K562 (cell line): Measurements from ENCODE around the gene TOR1B. TPM values are rescaled to one million over a fixed set of nuclear protein-coding genes. Genes with fewer than 3 reads are reported as not detected.

ENCODE experiments used
- ATF2 ChIP-seq: sonication (generic); formaldehyde crosslinking; IDR thresholded peaks from 2 replicates; pipeline ENCODE4 v1.8.1; 2022; ENCODE audit warnings: missing genetic modification reagents
- ETV1 ChIP-seq: fragments of 450-650 bp; conservative IDR thresholded peaks from 2 replicates; pipeline ENCODE4 v1.6.1; 2016; ENCODE audit warnings: missing genetic modification characterization, control low read depth, low read depth, missing compliant biosample characterization
- FOSL1 ChIP-seq: fragments of 200-800 bp; sonication (Bioruptor generic); conservative IDR thresholded peaks from 2 replicates; pipeline ENCODE4 v1.6.1; 2016; ENCODE audit warnings: missing genetic modification characterization, missing compliant biosample characterization
- FOXP4 ChIP-seq: sonication (generic); formaldehyde crosslinking; IDR thresholded peaks from 2 replicates; pipeline ENCODE4 v1.8.0; 2022; ENCODE audit warnings: mild to moderate bottlenecking, missing genetic modification reagents, borderline replicate concordance
- HDAC2 ChIP-seq: fragments of 450-650 bp; IDR thresholded peaks from 2 replicates; pipeline ENCODE4 v1.6.1; 2016; ENCODE audit warnings: mild to moderate bottlenecking
- JUN ChIP-seq, 2 experiments: sonication (generic) in 1 of 2; formaldehyde crosslinking in 1 of 2; IDR thresholded peaks; 2 replicates each; pipeline versions ENCODE4 v1.6.1 to v1.8.0; 2012 to 2022; ENCODE audit warnings: borderline replicate concordance in 2 of 2, mild to moderate bottlenecking in 2 of 2, improper control_type of control experiment in 1 of 2, low read depth in 1 of 2, low read length in 1 of 2, missing genetic modification reagents in 1 of 2
- SMARCA4 ChIP-seq: fragments of 450-650 bp; IDR thresholded peaks from 2 replicates; pipeline ENCODE4 v1.6.1; 2016
- polyA plus RNA-seq, 8 experiments: library from polyadenylated mRNA; depleted of rRNA in 4 of 8; stranded (reverse) in 5 of 8; unstranded in 3 of 8; fragments of >200 nt; fragmentation: Nextera tagmentation in 2 of 8; fragmentation: Illumina TruSeq in 1 of 8; extraction: Ambion mirVana in 2 of 8; extraction: Trizol in 1 of 8; gene quantifications; 2 replicates each; pipeline versions ENCODE4 v1.2.1 to v1.2.3, GENCODE V29; 2011 to 2014; ENCODE audit warnings: inconsistent platforms in 1 of 8, missing spikeins in 1 of 8
- total RNA-seq, 7 experiments: library from RNA; depleted of rRNA in 6 of 7; stranded (reverse); fragments of >200 nt in 6 of 7; fragmentation: Illumina TruSeq in 2 of 7; extraction: Trizol in 2 of 7; gene quantifications; 2 replicates each; pipeline versions ENCODE4 v1.2.1 to v1.2.3, GENCODE V29; 2011 to 2021; ENCODE audit warnings: low replicate concordance in 1 of 7
- TF ChIP-seq, protein P1 (sequence below): sonication (generic); formaldehyde crosslinking; IDR thresholded peaks from 2 replicates; pipeline ENCODE4 v1.8.0; 2023; ENCODE audit warnings: missing genetic modification reagents, mild to moderate bottlenecking, borderline replicate concordance
- TF ChIP-seq, protein P2 (sequence below), 3 experiments: fragments of 200-800 bp in 1 of 3; sonication (Bioruptor generic) in 1 of 3; sonication (generic) in 1 of 3; formaldehyde crosslinking in 1 of 3; IDR thresholded peaks; 2 replicates each; pipeline versions ENCODE4 v1.6.1 to v1.8.0; 2016 to 2022; ENCODE audit warnings: mild to moderate bottlenecking in 2 of 3, missing compliant biosample characterization in 2 of 3, missing genetic modification characterization in 2 of 3, missing genetic modification reagents in 1 of 3
- TF ChIP-seq, protein P3 (sequence below): fragments of 450-650 bp; IDR thresholded peaks from 2 replicates; pipeline ENCODE4 v1.6.1; 2016; ENCODE audit warnings: missing biosample characterization, missing genetic modification characterization
- TF ChIP-seq, protein P4 (sequence below): fragments of 450-650 bp; IDR thresholded peaks from 2 replicates; pipeline ENCODE4 v1.7.0; 2016; ENCODE audit warnings: borderline replicate concordance

The TOR1B gene
- total and polyA plus RNA-seq, 9 of the 15 experiments (the other 6 are each of a cell fraction or from before 2014, with no cell fraction given): 4.2 to 36.5 (median 24.6) TPM

DNA sequence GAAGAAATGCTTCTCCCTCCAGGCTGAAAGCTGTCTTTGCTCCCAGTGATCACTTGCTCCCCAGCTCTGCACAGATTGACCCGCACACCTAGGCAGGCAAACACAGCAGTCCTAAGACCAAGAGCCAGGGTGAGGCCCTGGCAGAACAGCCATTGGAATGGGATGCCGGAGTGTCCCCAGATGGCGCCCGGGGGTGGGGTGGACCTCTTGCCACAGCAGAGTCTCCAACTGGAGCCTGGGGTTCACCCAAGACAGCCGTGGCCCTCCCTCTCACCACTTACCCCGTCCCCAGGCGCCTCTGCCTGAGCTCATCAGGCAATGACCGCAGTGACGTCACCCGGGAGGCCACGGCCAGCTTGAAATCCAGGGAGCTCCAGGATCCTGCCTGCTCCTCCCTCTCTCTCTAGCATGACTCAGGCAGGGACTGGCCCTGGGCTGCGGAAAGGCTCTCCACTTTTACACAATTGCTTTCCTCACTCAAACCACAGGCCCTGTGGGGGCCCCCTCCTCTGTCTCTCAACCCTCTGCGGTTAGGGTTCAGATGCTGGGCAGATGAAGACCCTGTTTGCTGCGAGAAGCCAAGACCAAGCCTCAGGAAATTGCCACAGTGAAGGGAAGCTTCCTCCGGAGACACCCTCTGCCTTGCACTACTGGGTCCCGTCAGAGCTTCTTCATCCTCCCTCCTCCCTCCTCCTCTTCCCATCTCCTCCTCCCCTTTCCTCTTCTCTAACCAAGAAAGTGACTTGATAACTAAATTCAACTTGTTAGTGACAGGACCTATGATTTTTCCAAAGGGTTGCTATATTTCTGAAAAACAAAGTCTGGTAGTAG, 25.8 kb upstream of the TOR1B start (continued):
- 0 out of 2 replicates have a peak, but pooled peaks have one; percentile 70 for TF ChIP-seq FOXP4 (CRISPR knock-in tag)
- TF ChIP-seq, protein P1, sequence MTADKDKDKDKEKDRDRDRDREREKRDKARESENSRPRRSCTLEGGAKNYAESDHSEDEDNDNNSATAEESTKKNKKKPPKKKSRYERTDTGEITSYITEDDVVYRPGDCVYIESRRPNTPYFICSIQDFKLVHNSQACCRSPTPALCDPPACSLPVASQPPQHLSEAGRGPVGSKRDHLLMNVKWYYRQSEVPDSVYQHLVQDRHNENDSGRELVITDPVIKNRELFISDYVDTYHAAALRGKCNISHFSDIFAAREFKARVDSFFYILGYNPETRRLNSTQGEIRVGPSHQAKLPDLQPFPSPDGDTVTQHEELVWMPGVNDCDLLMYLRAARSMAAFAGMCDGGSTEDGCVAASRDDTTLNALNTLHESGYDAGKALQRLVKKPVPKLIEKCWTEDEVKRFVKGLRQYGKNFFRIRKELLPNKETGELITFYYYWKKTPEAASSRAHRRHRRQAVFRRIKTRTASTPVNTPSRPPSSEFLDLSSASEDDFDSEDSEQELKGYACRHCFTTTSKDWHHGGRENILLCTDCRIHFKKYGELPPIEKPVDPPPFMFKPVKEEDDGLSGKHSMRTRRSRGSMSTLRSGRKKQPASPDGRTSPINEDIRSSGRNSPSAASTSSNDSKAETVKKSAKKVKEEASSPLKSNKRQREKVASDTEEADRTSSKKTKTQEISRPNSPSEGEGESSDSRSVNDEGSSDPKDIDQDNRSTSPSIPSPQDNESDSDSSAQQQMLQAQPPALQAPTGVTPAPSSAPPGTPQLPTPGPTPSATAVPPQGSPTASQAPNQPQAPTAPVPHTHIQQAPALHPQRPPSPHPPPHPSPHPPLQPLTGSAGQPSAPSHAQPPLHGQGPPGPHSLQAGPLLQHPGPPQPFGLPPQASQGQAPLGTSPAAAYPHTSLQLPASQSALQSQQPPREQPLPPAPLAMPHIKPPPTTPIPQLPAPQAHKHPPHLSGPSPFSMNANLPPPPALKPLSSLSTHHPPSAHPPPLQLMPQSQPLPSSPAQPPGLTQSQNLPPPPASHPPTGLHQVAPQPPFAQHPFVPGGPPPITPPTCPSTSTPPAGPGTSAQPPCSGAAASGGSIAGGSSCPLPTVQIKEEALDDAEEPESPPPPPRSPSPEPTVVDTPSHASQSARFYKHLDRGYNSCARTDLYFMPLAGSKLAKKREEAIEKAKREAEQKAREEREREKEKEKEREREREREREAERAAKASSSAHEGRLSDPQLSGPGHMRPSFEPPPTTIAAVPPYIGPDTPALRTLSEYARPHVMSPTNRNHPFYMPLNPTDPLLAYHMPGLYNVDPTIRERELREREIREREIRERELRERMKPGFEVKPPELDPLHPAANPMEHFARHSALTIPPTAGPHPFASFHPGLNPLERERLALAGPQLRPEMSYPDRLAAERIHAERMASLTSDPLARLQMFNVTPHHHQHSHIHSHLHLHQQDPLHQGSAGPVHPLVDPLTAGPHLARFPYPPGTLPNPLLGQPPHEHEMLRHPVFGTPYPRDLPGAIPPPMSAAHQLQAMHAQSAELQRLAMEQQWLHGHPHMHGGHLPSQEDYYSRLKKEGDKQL: 0 out of 2 replicates have a peak, but pooled peaks have one; percentile 83
- TF ChIP-seq ETV1: peak; percentile 56
- TF ChIP-seq, protein P2, sequence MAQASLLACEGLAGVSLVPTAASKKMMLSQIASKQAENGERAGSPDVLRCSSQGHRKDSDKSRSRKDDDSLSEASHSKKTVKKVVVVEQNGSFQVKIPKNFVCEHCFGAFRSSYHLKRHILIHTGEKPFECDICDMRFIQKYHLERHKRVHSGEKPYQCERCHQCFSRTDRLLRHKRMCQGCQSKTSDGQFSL (CRISPR knock-in tag; IDR thresholded peaks at IDR 0.05): no peak
- TF ChIP-seq, protein P2 (tag; IDR thresholded peaks at IDR 0.05): no peak
- TF ChIP-seq SMARCA4: peak; percentile 91
- peak; percentile 99 for TF ChIP-seq JUN (IDR thresholded peaks at IDR 0.05; ENCODE audit: borderline replicate concordance, low read depth, low read length)
- TF ChIP-seq JUN (CRISPR knock-in tag; IDR thresholded peaks at IDR 0.05; ENCODE audit: borderline replicate concordance): peak; percentile 99
- TF ChIP-seq FOSL1 (tag): peak; percentile 98
- TF ChIP-seq ATF2 (CRISPR knock-in tag): peak; percentile 91
- TF ChIP-seq, protein P3, sequence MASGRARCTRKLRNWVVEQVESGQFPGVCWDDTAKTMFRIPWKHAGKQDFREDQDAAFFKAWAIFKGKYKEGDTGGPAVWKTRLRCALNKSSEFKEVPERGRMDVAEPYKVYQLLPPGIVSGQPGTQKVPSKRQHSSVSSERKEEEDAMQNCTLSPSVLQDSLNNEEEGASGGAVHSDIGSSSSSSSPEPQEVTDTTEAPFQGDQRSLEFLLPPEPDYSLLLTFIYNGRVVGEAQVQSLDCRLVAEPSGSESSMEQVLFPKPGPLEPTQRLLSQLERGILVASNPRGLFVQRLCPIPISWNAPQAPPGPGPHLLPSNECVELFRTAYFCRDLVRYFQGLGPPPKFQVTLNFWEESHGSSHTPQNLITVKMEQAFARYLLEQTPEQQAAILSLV (tag): no peak
- TF ChIP-seq, protein P4, sequence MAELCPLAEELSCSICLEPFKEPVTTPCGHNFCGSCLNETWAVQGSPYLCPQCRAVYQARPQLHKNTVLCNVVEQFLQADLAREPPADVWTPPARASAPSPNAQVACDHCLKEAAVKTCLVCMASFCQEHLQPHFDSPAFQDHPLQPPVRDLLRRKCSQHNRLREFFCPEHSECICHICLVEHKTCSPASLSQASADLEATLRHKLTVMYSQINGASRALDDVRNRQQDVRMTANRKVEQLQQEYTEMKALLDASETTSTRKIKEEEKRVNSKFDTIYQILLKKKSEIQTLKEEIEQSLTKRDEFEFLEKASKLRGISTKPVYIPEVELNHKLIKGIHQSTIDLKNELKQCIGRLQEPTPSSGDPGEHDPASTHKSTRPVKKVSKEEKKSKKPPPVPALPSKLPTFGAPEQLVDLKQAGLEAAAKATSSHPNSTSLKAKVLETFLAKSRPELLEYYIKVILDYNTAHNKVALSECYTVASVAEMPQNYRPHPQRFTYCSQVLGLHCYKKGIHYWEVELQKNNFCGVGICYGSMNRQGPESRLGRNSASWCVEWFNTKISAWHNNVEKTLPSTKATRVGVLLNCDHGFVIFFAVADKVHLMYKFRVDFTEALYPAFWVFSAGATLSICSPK: no peak
- TF ChIP-seq HDAC2: peak; percentile 87
